Common myeloid progenitor, CD34-positive (primary cell): ENCODE data around the gene TSPOAP1.

Source experiments
- CTCF ChIA-PET: fragments of 350-600 bp; sonication (Branson Sonifier 250); formaldehyde crosslinking; loops from one replicate; lab custom pipeline; 2021; ENCODE audit warnings: antibody characterized with exemption; lab: Charles Lee
- POLR2A ChIA-PET: fragments of 350-600 bp; sonication (Branson Sonifier 250); formaldehyde crosslinking; loops from one replicate; lab custom pipeline; 2021; ENCODE audit warnings: antibody characterized with exemption; lab: Charles Lee
- DNase-seq, 3 donors: peaks; one replicate each; pipeline versions ENCODE4 v3.0.0 to v3.0.0-alpha.2; 2013
- H3K27ac ChIP-seq, 2 experiments: 1 replicate in 1 of 2; 2 replicates in 1 of 2; pipeline ENCODE4 v1.7.0; 2013; ENCODE audit warnings: inconsistent platforms in 2 of 2, low read length in 2 of 2, mild to moderate bottlenecking in 2 of 2, low read depth in 1 of 2, moderate library complexity in 1 of 2; ENCODE audit not compliant: severe bottlenecking in 2 of 2, insufficient read depth in 1 of 2, poor library complexity in 1 of 2
- H3K27me3 ChIP-seq, 5 experiments: replicated peaks in 2 of 5; 1 replicate in 3 of 5; 2 replicates in 2 of 5; pipeline versions ENCODE4 v1.6.1 to v1.7.0; 2013; ENCODE audit warnings: low read length in 4 of 5, mild to moderate bottlenecking in 2 of 5, moderate library complexity in 2 of 5, inconsistent platforms in 1 of 5; ENCODE audit not compliant: insufficient read depth in 5 of 5, control insufficient read depth in 4 of 5
- H3K36me3 ChIP-seq, 4 experiments: 1 replicate in 2 of 4; 2 replicates in 2 of 4; pipeline versions ENCODE4 v1.6.1 to v1.7.0; 2013; ENCODE audit warnings: low read length in 3 of 4, control low read depth in 1 of 4, mild to moderate bottlenecking in 1 of 4; ENCODE audit not compliant: control insufficient read depth in 4 of 4, insufficient read depth in 4 of 4
- H3K4me1 ChIP-seq, 4 experiments: 1 replicate in 3 of 4; 2 replicates in 1 of 4; pipeline versions ENCODE4 v1.6.1 to v1.7.1; 2013; ENCODE audit warnings: low read length in 3 of 4, mild to moderate bottlenecking in 3 of 4, control low read depth in 1 of 4, inconsistent platforms in 1 of 4, moderate library complexity in 1 of 4; ENCODE audit not compliant: control insufficient read depth in 4 of 4, insufficient read depth in 4 of 4; ENCODE audit errors: control extremely low read depth in 1 of 4
- H3K4me3 ChIP-seq, 7 experiments: 1 replicate in 4 of 7; 2 replicates in 3 of 7; pipeline versions ENCODE4 v1.5.1 to v1.7.0; 2013; ENCODE audit warnings: mild to moderate bottlenecking in 7 of 7, low read length in 6 of 7, moderate library complexity in 6 of 7, inconsistent platforms in 2 of 7, low read depth in 2 of 7, control low read depth in 1 of 7; ENCODE audit not compliant: insufficient read depth in 4 of 7, control insufficient read depth in 1 of 7; ENCODE audit errors: extremely low read depth in 1 of 7
- H3K9me3 ChIP-seq, 5 experiments: 1 replicate in 4 of 5; 2 replicates in 1 of 5; pipeline versions ENCODE4 v1.6.1 to v1.7.1; 2013; ENCODE audit warnings: low read length in 4 of 5, mild to moderate bottlenecking in 2 of 5, inconsistent platforms in 1 of 5, low read depth in 1 of 5, moderate library complexity in 1 of 5; ENCODE audit not compliant: control insufficient read depth in 4 of 5, insufficient read depth in 2 of 5; ENCODE audit errors: control extremely low read depth in 1 of 5
- whole genome bisulfite sequencing: methylation state at CpG from one replicate; pipeline ENCODE4 v1.1.5; 2013; ENCODE audit not compliant: insufficient coverage; 5-methylcytosine and 5-hydroxymethylcytosine counted together

TSPOAP1 gene

DNA sequence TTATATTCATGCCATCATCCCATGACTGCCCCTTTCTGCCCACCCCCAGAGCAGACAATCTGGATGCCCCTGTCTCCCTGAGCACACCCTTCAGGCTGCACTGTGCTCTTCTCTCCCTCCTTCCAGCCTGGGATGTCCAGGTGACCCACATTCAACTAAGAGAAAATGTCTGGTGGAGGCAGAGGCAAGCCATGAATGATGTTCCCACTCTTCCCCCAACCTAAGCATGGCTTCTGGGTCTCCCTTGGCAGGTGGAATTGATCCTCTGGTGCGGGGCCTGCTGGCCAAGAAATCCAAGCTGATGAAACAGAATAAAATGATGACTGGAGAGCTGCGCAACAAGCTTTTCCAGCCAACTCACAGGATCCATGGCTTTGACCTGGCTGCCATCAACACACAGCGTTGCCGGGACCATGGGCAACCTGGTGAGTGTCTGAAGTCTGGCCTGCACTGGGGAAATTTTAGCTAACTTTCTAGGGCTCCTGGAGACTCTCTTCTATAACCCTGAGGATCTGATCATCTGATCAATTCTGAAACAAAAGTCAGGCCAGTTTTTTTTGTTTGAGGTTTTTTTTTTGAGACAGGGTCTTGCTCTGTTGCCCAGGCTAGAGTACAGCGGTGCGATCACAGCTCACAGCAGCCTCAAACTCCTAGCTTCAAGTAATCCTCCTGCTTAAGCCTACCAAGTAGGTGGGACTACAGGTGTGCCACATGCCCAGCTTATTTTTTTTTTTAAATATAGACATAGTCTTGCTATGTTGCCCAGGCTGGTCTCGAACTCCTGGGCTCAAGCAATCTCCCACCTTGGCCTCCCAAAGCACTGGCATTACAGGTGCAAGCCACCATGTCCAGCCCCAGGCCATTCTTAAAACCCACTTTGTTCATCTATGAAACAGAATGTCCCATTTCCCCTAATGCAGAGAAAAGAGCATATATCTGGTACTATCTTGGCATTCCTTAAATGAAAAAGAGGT, 62.4 kb downstream of the TSPOAP1 start:
- no peak for DNase-seq
- Histone ChIP-seq H3K9me3 (peaks cover 0 to 5% (median 0%) of the 10 kb centered on the region in 5 experiments), H3K27me3 (peaks cover 0 to 28% (median 6%) of the 10 kb centered on the region in 5 experiments), H3K27ac (no peak overlapping the region), H3K4me3 (no peak overlapping the region), H3K4me1 (no peaks in the 10 kb centered on the region), H3K36me3 (peaks cover 0 to 19% (median 2%) of the 10 kb centered on the region in 4 experiments)
- CTCF ChIA-PET: interaction anchor here (0.6 to 0.8 kb wide), 2 partner anchors 10 to 38 kb away, joined by 3 read pairs; no protein-coding TSS in a partner anchor
- WGBS: 94% methylated on average over 5 of the region's 7 CpGs
- POLR2A ChIA-PET: interaction anchor here (0.6 kb wide), 1 partner anchor 16 kb away, joined by 3 read pairs; no protein-coding TSS in a partner anchor

DNA sequence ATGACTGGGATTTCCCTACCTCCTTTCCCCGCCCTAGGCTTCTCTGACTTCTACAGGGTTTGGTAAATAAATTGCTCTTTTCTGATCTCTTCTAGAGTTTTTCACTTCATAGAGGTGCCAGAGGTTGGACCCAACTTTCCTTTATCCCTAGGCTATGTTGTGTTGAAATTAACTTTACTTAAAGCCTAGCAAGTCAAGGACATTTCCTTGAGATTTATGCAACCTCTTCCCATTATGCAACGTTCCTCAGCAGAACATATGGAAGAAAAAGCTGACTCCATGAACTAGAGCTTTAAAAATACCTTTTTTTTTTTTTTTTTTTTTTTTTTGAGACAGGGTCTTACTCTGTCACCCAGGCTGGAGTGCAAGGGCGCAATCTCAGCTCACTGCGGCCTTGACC, 63.3 kb downstream of the TSPOAP1 start:
- Histone ChIP-seq H3K27me3 (peaks cover 0 to 34% (median 11%) of the 10 kb centered on the region in 5 experiments), H3K36me3 (peaks cover 0 to 11% (median 2%) of the 10 kb centered on the region in 4 experiments), H3K27ac (no peak overlapping the region), H3K4me1 (no peaks in the 10 kb centered on the region), H3K4me3 (no peak overlapping the region), H3K9me3 (peaks cover 0 to 8% (median under 1%) of the 10 kb centered on the region in 5 experiments)
- 94% methylated on average over 2 of the region's 4 CpGs for WGBS
- no peak for DNase-seq
- ChIA-PET CTCF (interaction anchor here (0.8 kb wide), 1 partner anchor 39 kb away, joined by 3 read pairs; no protein-coding TSS in a partner anchor), POLR2A (no interaction called here)

DNA sequence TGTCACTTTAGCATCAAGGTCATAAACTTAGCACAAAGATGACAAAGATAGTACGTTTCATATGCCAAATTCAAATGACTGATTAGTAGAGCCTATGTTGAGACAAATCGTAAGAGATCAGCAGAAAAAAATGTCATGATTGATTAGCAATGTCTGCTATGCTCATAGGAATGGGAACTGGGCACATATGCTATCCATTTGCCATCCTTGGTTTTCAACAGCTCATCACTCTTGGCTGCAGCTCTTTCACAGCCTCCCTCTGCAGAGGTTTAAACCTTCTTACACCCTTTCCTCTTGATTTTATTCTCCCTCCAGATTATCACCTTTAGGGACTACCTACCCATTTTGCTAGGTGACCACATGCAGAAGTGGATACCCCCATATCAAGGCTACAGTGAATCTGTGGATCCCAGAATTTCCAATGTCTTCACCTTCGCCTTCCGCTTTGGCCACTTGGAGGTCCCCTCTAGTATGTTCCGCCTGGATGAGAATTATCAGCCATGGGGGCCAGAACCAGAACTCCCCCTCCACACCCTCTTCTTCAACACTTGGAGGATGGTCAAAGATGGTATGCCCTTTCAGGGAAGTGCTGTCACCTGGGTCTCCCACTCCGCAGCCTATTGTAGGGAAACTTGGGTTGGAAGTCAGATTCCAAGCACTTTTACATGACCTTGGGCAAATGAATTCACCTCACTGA, 64.0 kb downstream of the TSPOAP1 start:
- peaks cover 0 to 8% (median 1%) of the 10 kb centered on the region in 5 experiments for H3K9me3 ChIP-seq
- H3K4me3 ChIP-seq: no peak overlapping the region
- ChIA-PET CTCF (interaction anchor here (0.9 to 1.4 kb wide), 2 partner anchors 11 kb away, joined by 3 read pairs; no protein-coding TSS in a partner anchor), POLR2A (no interaction called here)
- H3K36me3 ChIP-seq: peaks cover 0 to 4% (median 2%) of the 10 kb centered on the region in 4 experiments
- peaks cover 0 to 36% (median 16%) of the 10 kb centered on the region in 5 experiments for H3K27me3 ChIP-seq
- no peaks in the 10 kb centered on the region for H3K4me1 ChIP-seq
- WGBS: 80% methylated on average over 3 of the region's 6 CpGs
- no peak for DNase-seq
- no peak overlapping the region for H3K27ac ChIP-seq

GRCh38 chr17:58263773-58264172, 64.8 kb downstream of the TSPOAP1 start:
- no CpG with 5 or more reads among the region's 1 CpG for WGBS
- ChIA-PET CTCF (interaction anchor here (0.9 to 1.4 kb wide), 2 partner anchors 10 to 12 kb away, joined by 3 read pairs; no protein-coding TSS in a partner anchor), POLR2A (no interaction called here)
- Histone ChIP-seq H3K4me1 (no peaks in the 10 kb centered on the region), H3K36me3 (no peaks in the 10 kb centered on the region), H3K9me3 (peaks cover 0 to 8% (median 1%) of the 10 kb centered on the region in 5 experiments), H3K4me3 (no peak overlapping the region), H3K27ac (no peak overlapping the region), H3K27me3 (peaks cover 2 to 38% (median 16%) of the 10 kb centered on the region in 5 experiments)
- no peak for DNase-seq

DNA sequence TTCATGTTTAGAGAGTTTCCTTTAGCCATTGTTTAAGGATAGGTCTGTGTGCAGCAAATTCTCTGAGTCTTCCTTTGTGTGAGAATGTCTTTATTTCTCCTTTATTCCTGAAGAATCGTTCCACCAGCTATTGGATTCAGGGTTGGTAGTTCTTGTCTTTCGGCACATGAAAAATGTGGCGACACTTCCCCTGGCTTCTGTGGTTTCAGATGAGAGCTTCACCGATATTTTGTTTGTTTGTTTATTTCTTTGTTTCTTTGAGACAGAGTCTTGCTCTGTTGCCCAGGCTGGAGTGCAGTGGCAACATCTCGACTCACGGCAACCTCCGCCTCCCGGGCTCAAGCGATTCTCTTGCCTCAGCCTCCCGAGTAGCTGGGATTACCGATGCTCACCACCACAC, 66.4 kb downstream of the TSPOAP1 start:
- CTCF ChIA-PET: interaction anchor here (1.3 kb wide), 1 partner anchor 12 kb away, joined by 3 read pairs; no protein-coding TSS in a partner anchor
- WGBS: 87% methylated on average over 5 of the region's 11 CpGs
- no peak for DNase-seq

GRCh38 chr17:58254803-58255202, 73.8 kb downstream of the TSPOAP1 start:
- peaks cover 0 to 1% (median 0%) of the 10 kb centered on the region in 4 experiments for H3K4me1 ChIP-seq
- no peak for DNase-seq
- no peaks in the 10 kb centered on the region for H3K9me3 ChIP-seq
- 43% methylated on average over 8 of the region's 8 CpGs for WGBS
- H3K4me3 ChIP-seq: no peak overlapping the region
- ChIA-PET POLR2A (no interaction called here), CTCF (no interaction called here)
- H3K27me3 ChIP-seq: peaks cover 0 to 13% (median 2%) of the 10 kb centered on the region in 5 experiments
- no peak overlapping the region for H3K27ac ChIP-seq
- no peaks in the 10 kb centered on the region for H3K36me3 ChIP-seq

More for the DNA sequence above, 66.4 kb downstream of the TSPOAP1 start:
- POLR2A ChIA-PET: no interaction called here
- Histone ChIP-seq H3K9me3 (peaks cover 0 to 8% (median 1%) of the 10 kb centered on the region in 5 experiments), H3K4me1 (no peaks in the 10 kb centered on the region), H3K27ac (no peak overlapping the region), H3K36me3 (no peaks in the 10 kb centered on the region), H3K4me3 (no peak overlapping the region), H3K27me3 (peaks cover 2 to 43% (median 16%) of the 10 kb centered on the region in 5 experiments)
